ENCODE results near the gene R3HDM2. TPM values are rescaled to one million over a fixed set of nuclear protein-coding genes. Genes with fewer than 3 reads are reported as not detected.

The R3HDM2 gene
- total RNA-seq, 2 experiments from 2014 or later: 22.8 to 24.2 TPM

- Mint-ChIP-seq H3K4me1 (peaks cover 63% of the 10 kb centered on the region), H3K9me3 (no peaks in the 10 kb centered on the region), H3K27ac (no peak overlapping the region), H3K36me3 (peaks cover 58% of the 10 kb centered on the region), H3K4me3 (peak overlapping the region; percentile 99), H3K27me3 (peaks cover 24% of the 10 kb centered on the region)
- no peak for DNase-seq
Observed at GRCh38 chr12:57232156-57232756, 198.6 kb downstream of the R3HDM2 start.

GRCh38 chr12:57231276-57232021 lies 199.4 kb downstream of the R3HDM2 start:
- H3K4me3 Mint-ChIP-seq: peak overlapping the region; percentile 99
- DNase-seq: no peak
- peaks cover 22% of the 10 kb centered on the region for H3K27me3 Mint-ChIP-seq
- peaks cover 61% of the 10 kb centered on the region for H3K4me1 Mint-ChIP-seq
- peak overlapping the region; percentile 25 for H3K27ac Mint-ChIP-seq
- H3K36me3 Mint-ChIP-seq: peaks cover 58% of the 10 kb centered on the region
- H3K9me3 Mint-ChIP-seq: no peaks in the 10 kb centered on the region

GRCh38 chr12:57230381-57231155 lies 200.3 kb downstream of the R3HDM2 start:
- Mint-ChIP-seq H3K9me3 (no peaks in the 10 kb centered on the region), H3K36me3 (peaks cover 55% of the 10 kb centered on the region), H3K4me1 (peaks cover 61% of the 10 kb centered on the region), H3K4me3 (peak overlapping the region; percentile 99), H3K27me3 (peaks cover 24% of the 10 kb centered on the region), H3K27ac (peak overlapping the region; percentile 99)
- no peak for DNase-seq

- peaks cover 63% of the 10 kb centered on the region for H3K4me1 Mint-ChIP-seq
- H3K36me3 Mint-ChIP-seq: peaks cover 51% of the 10 kb centered on the region
- H3K9me3 Mint-ChIP-seq: no peaks in the 10 kb centered on the region
- peak within 1 kb of the TSS; percentile 99 for H3K27ac Mint-ChIP-seq
- peak; percentile 93 for DNase-seq
- peak within 1 kb of the TSS; percentile 99 for H3K4me3 Mint-ChIP-seq
- peaks cover 31% of the 10 kb centered on the region for H3K27me3 Mint-ChIP-seq
Observed at GRCh38 chr12:57229634-57230380, 201.0 kb downstream of the R3HDM2 start, which contains the start of gene SHMT2. Gene SHMT2 (plus strand): TSS chr12:57229711. CDS start chr12:57229779, 68 bp downstream.

- H3K9me3 Mint-ChIP-seq: no peaks in the 10 kb centered on the region
- DNase-seq: no peak
- H3K4me1 Mint-ChIP-seq: peaks cover 59% of the 10 kb centered on the region
- H3K27me3 Mint-ChIP-seq: peaks cover 38% of the 10 kb centered on the region
- peaks cover 45% of the 10 kb centered on the region for H3K36me3 Mint-ChIP-seq
- peak overlapping the region; percentile 99 for H3K27ac Mint-ChIP-seq
- H3K4me3 Mint-ChIP-seq: peak overlapping the region; percentile 99
Observed at GRCh38 chr12:57229046-57229633, 201.7 kb downstream of the R3HDM2 start.

- H3K36me3 Mint-ChIP-seq: peaks cover 31% of the 10 kb centered on the region
- H3K9me3 Mint-ChIP-seq: no peaks in the 10 kb centered on the region
- H3K4me3 Mint-ChIP-seq: no peak overlapping the region
- no peak for DNase-seq
- peaks cover 58% of the 10 kb centered on the region for H3K4me1 Mint-ChIP-seq
- H3K27me3 Mint-ChIP-seq: peaks cover 54% of the 10 kb centered on the region
- no peak overlapping the region for H3K27ac Mint-ChIP-seq
Observed at GRCh38 chr12:57227315-57228115, 203.3 kb downstream of the R3HDM2 start.

- H3K27me3 Mint-ChIP-seq: peaks cover 62% of the 10 kb centered on the region
- no peaks in the 10 kb centered on the region for H3K9me3 Mint-ChIP-seq
- H3K27ac Mint-ChIP-seq: no peak overlapping the region
- peaks cover 23% of the 10 kb centered on the region for H3K36me3 Mint-ChIP-seq
- no peak for DNase-seq
- peak overlapping the region; percentile 53 for H3K4me3 Mint-ChIP-seq
- peaks cover 57% of the 10 kb centered on the region for H3K4me1 Mint-ChIP-seq
Observed at GRCh38 chr12:57226588-57227314, 204.1 kb downstream of the R3HDM2 start.

- H3K9me3 Mint-ChIP-seq: no peaks in the 10 kb centered on the region
- H3K36me3 Mint-ChIP-seq: peaks cover 13% of the 10 kb centered on the region
- peaks cover 72% of the 10 kb centered on the region for H3K27me3 Mint-ChIP-seq
- no peak for DNase-seq
- no peak overlapping the region for H3K27ac Mint-ChIP-seq
- peaks cover 50% of the 10 kb centered on the region for H3K4me1 Mint-ChIP-seq
- H3K4me3 Mint-ChIP-seq: peak overlapping the region; percentile 51
Observed at GRCh38 chr12:57225680-57226210, 205.1 kb downstream of the R3HDM2 start.

- peak; percentile 79 for DNase-seq
- H3K4me3 Mint-ChIP-seq: peak overlapping the region; percentile 51
- no peak overlapping the region for H3K27ac Mint-ChIP-seq
- H3K4me1 Mint-ChIP-seq: peaks cover 46% of the 10 kb centered on the region
- H3K27me3 Mint-ChIP-seq: peaks cover 76% of the 10 kb centered on the region
- H3K9me3 Mint-ChIP-seq: no peaks in the 10 kb centered on the region
- peaks cover 7% of the 10 kb centered on the region for H3K36me3 Mint-ChIP-seq
Observed at GRCh38 chr12:57224973-57225679, 205.7 kb downstream of the R3HDM2 start.

GRCh38 chr12:57224278-57224972 lies 206.4 kb downstream of the R3HDM2 start:
- Mint-ChIP-seq H3K4me1 (peaks cover 46% of the 10 kb centered on the region), H3K27ac (no peak overlapping the region), H3K4me3 (no peak overlapping the region)

GRCh38 chr12:57223191-57224165 lies 207.4 kb downstream of the R3HDM2 start:
- Mint-ChIP-seq H3K9me3 (no peaks in the 10 kb centered on the region), H3K4me3 (no peak overlapping the region), H3K4me1 (peaks cover 39% of the 10 kb centered on the region), H3K27me3 (peaks cover 91% of the 10 kb centered on the region), H3K27ac (no peak overlapping the region), H3K36me3 (no peaks in the 10 kb centered on the region)
- no peak for DNase-seq

More at GRCh38 chr12:57224278-57224972, 206.4 kb downstream of the R3HDM2 start:
- peaks cover 82% of the 10 kb centered on the region for H3K27me3 Mint-ChIP-seq
- DNase-seq: no peak
- no peaks in the 10 kb centered on the region for H3K9me3 Mint-ChIP-seq
- no peaks in the 10 kb centered on the region for H3K36me3 Mint-ChIP-seq

Data from activated naive CD8-positive, alpha-beta T cell treated with anti-CD3 and anti-CD28 coated beads for 36 hours (primary cell).